Neural progenitor cell (in vitro differentiated cells): ENCODE measurements around the gene EGFLAM. TPM values are rescaled to one million over a fixed set of nuclear protein-coding genes. Genes with fewer than 3 reads are reported as not detected.

Experiments used
- DNase-seq: peaks from one replicate; pipeline ENCODE4 v3.0.0-alpha.2; 2016; ENCODE audit warnings: low spot score
- H2AFZ ChIP-seq: fragments of 200-600 bp; sonication (generic); replicated peaks from 2 replicates; pipeline ENCODE4 v1.6.1; 2016; ENCODE audit warnings: antibody characterized with exemption
- H3F3A ChIP-seq: fragments of 200-600 bp; sonication (generic); 2 replicates; pipeline ENCODE4 v1.6.1; 2016; ENCODE audit warnings: antibody characterized with exemption, low read depth
- H3K27ac ChIP-seq: fragments of 200-600 bp; sonication (generic); 2 replicates; pipeline ENCODE4 v1.5.1; 2016; ENCODE audit warnings: mild to moderate bottlenecking
- H3K27me3 ChIP-seq: fragments of 200-600 bp; sonication (generic); 2 replicates; pipeline ENCODE4 v1.6.1; 2016; ENCODE audit warnings: mild to moderate bottlenecking, moderate library complexity
- H3K36me3 ChIP-seq: fragments of 200-600 bp; sonication (generic); 2 replicates; pipeline ENCODE4 v1.5.1; 2016
- H3K4me1 ChIP-seq: fragments of 200-600 bp; sonication (generic); 2 replicates; pipeline ENCODE4 v1.6.1; 2016; ENCODE audit warnings: mixed run types
- H3K4me2 ChIP-seq: fragments of 200-600 bp; sonication (generic); 2 replicates; pipeline ENCODE4 v1.6.1; 2016
- H3K4me3 ChIP-seq: fragments of 200-600 bp; sonication (generic); 2 replicates; pipeline ENCODE4 v1.5.1; 2016
- H3K79me2 ChIP-seq: fragments of 200-600 bp; sonication (generic); 2 replicates; pipeline ENCODE4 v1.6.1; 2016; ENCODE audit warnings: low read depth
- H3K9ac ChIP-seq: fragments of 200-600 bp; sonication (generic); 2 replicates; pipeline ENCODE4 v1.6.1; 2016
- H3K9me3 ChIP-seq: fragments of 200-600 bp; sonication (generic); 2 replicates; pipeline ENCODE4 v1.5.1; 2016; ENCODE audit warnings: low read depth
- H4K20me1 ChIP-seq: fragments of 200-600 bp; sonication (generic); 2 replicates; pipeline ENCODE4 v1.6.1; 2016; ENCODE audit warnings: low read depth
- H3K27ac Mint-ChIP-seq: 3 replicates; pipeline ENCODE4 v1.8.0; 2021; ENCODE audit warnings: mixed read lengths
- H3K27me3 Mint-ChIP-seq: 2 replicates; pipeline ENCODE4 v1.8.0; 2022; ENCODE audit warnings: low read depth, mild to moderate bottlenecking, inconsistent platforms, moderate library complexity, mixed read lengths; ENCODE audit not compliant: insufficient read depth
- H3K36me3 Mint-ChIP-seq: 3 replicates; pipeline ENCODE4 v1.8.0; 2021; ENCODE audit warnings: mixed read lengths
- H3K4me1 Mint-ChIP-seq: 3 replicates; pipeline ENCODE4 v1.8.0; 2021; ENCODE audit warnings: mixed read lengths
- H3K4me3 Mint-ChIP-seq: 3 replicates; pipeline ENCODE4 v1.8.0; 2021; ENCODE audit warnings: mild to moderate bottlenecking, moderate library complexity, mixed read lengths
- H3K9me3 Mint-ChIP-seq: 3 replicates; pipeline ENCODE4 v1.8.0; 2020; ENCODE audit warnings: mixed read lengths
- EZH2 ChIP-seq: fragments of 200-600 bp; sonication (generic); IDR thresholded peaks from 2 replicates; pipeline ENCODE4 v1.6.1; 2017; ENCODE audit warnings: antibody characterized with exemption, mild to moderate bottlenecking, moderate library complexity
- EZH2phosphoT487 ChIP-seq: fragments of 200-600 bp; sonication (generic); IDR thresholded peaks from 2 replicates; pipeline ENCODE4 v1.6.1; 2017; ENCODE audit warnings: antibody characterized with exemption
- total RNA-seq: library from RNA; depleted of rRNA; stranded (reverse); fragments of >200 nt; gene quantifications from 2 replicates; pipeline ENCODE4 v1.2.3, GENCODE V29; 2015; ENCODE audit warnings: low replicate concordance
- TF ChIP-seq, protein P1 (sequence below): fragments of 200-600 bp; sonication (generic); IDR thresholded peaks from 2 replicates; pipeline ENCODE4 v1.5.1; 2017; ENCODE audit warnings: antibody characterized with exemption, mild to moderate bottlenecking

EGFLAM gene
- total RNA-seq, 1 donor from 2014 or later: 0.69 TPM

DNA sequence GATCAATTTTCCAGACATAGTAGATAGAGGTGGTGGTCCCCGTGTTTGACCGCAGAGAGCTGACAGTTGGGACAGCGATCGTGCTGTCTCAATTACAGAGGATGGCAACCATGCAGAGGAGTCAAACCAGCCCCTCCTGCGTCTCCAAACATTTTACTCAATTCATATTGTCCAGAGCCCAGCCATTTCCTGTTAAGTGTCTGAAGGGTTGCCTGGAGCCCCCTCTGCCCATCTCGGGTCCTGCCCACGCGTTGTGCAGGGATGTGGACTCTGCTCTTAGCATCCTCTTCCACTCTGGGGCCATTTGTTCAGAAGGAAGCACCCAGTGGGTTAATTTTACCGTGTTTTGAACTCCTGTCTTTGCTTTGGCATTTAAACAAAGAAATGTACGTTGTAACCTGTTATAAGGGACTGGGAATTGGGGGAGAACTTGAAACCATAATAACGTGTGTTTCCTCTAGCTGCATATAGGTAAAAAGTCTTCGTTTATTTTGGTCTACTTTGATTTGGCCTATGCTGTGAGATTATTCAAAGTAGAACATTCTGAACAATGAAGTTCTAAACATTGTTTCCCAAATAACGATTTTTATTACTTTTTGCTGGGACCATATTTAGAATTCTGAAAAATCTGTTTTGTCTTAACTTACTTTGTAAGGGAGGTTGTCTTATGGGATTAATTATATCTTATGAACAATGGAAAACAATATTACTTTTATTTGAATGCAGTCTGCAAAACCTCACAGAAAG, 876 bp downstream of the EGFLAM start:
- peak overlapping the region; percentile 76 for H3K27ac Mint-ChIP-seq

DNA sequence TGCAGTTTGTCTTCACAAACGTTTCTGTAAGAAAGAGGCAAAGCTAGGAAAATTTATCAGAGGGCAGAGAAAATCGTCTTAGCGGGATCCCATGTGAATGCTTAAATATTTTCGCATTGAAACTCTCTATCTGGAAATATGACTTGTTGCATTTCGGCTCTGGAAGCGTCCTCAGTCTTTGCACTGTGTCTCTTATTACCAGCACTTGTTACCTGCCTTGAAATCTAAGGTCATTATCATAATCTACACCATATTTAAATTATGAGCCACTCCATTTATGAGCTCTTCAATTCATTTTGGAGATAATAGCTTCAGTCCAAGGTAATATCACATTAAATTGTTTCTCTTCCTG, 1.4 kb downstream of the EGFLAM start:
- Histone ChIP-seq H3K27me3 (peaks cover 100% of the 10 kb centered on the region), H3K79me2 (no peaks in the 10 kb centered on the region), H3K9me3 (no peaks in the 10 kb centered on the region), H3F3A (peaks cover 29% of the 10 kb centered on the region), H3K4me2 (no peak overlapping the region), H3K36me3 (no peaks in the 10 kb centered on the region), H3K4me1 (peaks cover 16% of the 10 kb centered on the region), H3K27ac (no peak overlapping the region), H3K4me3 (no peak overlapping the region), H4K20me1 (peaks cover 19% of the 10 kb centered on the region), H3K9ac (no peak overlapping the region), H2AFZ (no peak overlapping the region)
- Mint-ChIP-seq H3K9me3 (no peaks in the 10 kb centered on the region), H3K36me3 (no peaks in the 10 kb centered on the region), H3K27ac (no peak overlapping the region), H3K27me3 (peaks cover 18% of the 10 kb centered on the region), H3K4me1 (peaks cover 28% of the 10 kb centered on the region), H3K4me3 (peak overlapping the region; percentile 95)
- DNase-seq: no peak
- TF ChIP-seq, protein P1, sequence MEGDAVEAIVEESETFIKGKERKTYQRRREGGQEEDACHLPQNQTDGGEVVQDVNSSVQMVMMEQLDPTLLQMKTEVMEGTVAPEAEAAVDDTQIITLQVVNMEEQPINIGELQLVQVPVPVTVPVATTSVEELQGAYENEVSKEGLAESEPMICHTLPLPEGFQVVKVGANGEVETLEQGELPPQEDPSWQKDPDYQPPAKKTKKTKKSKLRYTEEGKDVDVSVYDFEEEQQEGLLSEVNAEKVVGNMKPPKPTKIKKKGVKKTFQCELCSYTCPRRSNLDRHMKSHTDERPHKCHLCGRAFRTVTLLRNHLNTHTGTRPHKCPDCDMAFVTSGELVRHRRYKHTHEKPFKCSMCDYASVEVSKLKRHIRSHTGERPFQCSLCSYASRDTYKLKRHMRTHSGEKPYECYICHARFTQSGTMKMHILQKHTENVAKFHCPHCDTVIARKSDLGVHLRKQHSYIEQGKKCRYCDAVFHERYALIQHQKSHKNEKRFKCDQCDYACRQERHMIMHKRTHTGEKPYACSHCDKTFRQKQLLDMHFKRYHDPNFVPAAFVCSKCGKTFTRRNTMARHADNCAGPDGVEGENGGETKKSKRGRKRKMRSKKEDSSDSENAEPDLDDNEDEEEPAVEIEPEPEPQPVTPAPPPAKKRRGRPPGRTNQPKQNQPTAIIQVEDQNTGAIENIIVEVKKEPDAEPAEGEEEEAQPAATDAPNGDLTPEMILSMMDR: no peak
- TF ChIP-seq EZH2 (no peak), EZH2phosphoT487 (no peak)

More for the DNA sequence above, 876 bp downstream of the EGFLAM start:
- no peaks in the 10 kb centered on the region for H3K9me3 ChIP-seq
- H3K4me3 ChIP-seq: peak overlapping the region; percentile 59
- H3K4me2 ChIP-seq: peak overlapping the region; percentile 90
- no peak overlapping the region for H3K9ac ChIP-seq
- peak overlapping the region; percentile 95 for H3K4me3 Mint-ChIP-seq
- no peaks in the 10 kb centered on the region for H3K79me2 ChIP-seq
- peaks cover 29% of the 10 kb centered on the region for H3F3A ChIP-seq
- no peaks in the 10 kb centered on the region for H3K36me3 ChIP-seq
- no peaks in the 10 kb centered on the region for H3K36me3 Mint-ChIP-seq
- no peak overlapping the region for H2AFZ ChIP-seq
- peak; percentile 66 for TF ChIP-seq EZH2
- no peak for TF ChIP-seq EZH2phosphoT487
- TF ChIP-seq, protein P1: no peak
- no peak overlapping the region for H3K27ac ChIP-seq
- H3K27me3 Mint-ChIP-seq: peaks cover 18% of the 10 kb centered on the region
- peaks cover 100% of the 10 kb centered on the region for H3K27me3 ChIP-seq
- no peaks in the 10 kb centered on the region for H3K9me3 Mint-ChIP-seq
- H3K4me1 Mint-ChIP-seq: peaks cover 28% of the 10 kb centered on the region
- H4K20me1 ChIP-seq: peaks cover 19% of the 10 kb centered on the region
- DNase-seq: peak; percentile 33
- H3K4me1 ChIP-seq: peaks cover 16% of the 10 kb centered on the region

GRCh38 chr5:38263983-38264382, 5.6 kb downstream of the EGFLAM start:
- peaks cover 4% of the 10 kb centered on the region for H4K20me1 ChIP-seq
- no peak overlapping the region for H3K4me2 ChIP-seq
- H3K27ac ChIP-seq: no peak overlapping the region
- no peak overlapping the region for H3K9ac ChIP-seq
- H3K36me3 ChIP-seq: no peaks in the 10 kb centered on the region
- H3K27me3 ChIP-seq: peaks cover 87% of the 10 kb centered on the region
- H3K36me3 Mint-ChIP-seq: no peaks in the 10 kb centered on the region
- H3F3A ChIP-seq: peaks cover 3% of the 10 kb centered on the region
- no peak overlapping the region for H2AFZ ChIP-seq
- no peak overlapping the region for H3K27ac Mint-ChIP-seq
- no peaks in the 10 kb centered on the region for H3K4me1 ChIP-seq
- no peak for DNase-seq
- no peaks in the 10 kb centered on the region for H3K9me3 ChIP-seq
- H3K4me1 Mint-ChIP-seq: peaks cover 10% of the 10 kb centered on the region
- no peaks in the 10 kb centered on the region for H3K79me2 ChIP-seq
- H3K9me3 Mint-ChIP-seq: no peaks in the 10 kb centered on the region
- no peak for TF ChIP-seq EZH2phosphoT487
- TF ChIP-seq, protein P1: no peak
- no peak for TF ChIP-seq EZH2
- H3K4me3 ChIP-seq: no peak overlapping the region
- H3K4me3 Mint-ChIP-seq: no peak overlapping the region
- peaks cover 14% of the 10 kb centered on the region for H3K27me3 Mint-ChIP-seq
